Kidney (tissue), 14 donors: ENCODE results near the gene RAB33B. TPM values are rescaled to one million over a fixed set of nuclear protein-coding genes. Genes with fewer than 3 reads are reported as not detected.

ENCODE experiments used
- DNase-seq, 5 donors: peaks; one replicate each; pipeline ENCODE4 v3.0.0-alpha.2; 2013 to 2020
- FAIRE-seq: peaks from 2 replicates; lab custom pipeline; 2012; peaks lifted over from hg19 to GRCh38; lab: Jason Lieb, UNC
- H3K27ac ChIP-seq, 2 donors: one replicate each; pipeline ENCODE4 v1.7.0; 2013; ENCODE audit warnings: low read depth in 2 of 2, low read length in 2 of 2, inconsistent platforms in 1 of 2
- H3K27me3 ChIP-seq: one replicate; pipeline ENCODE4 v1.7.1; 2013; ENCODE audit warnings: low read length, inconsistent platforms; ENCODE audit not compliant: control insufficient read depth, insufficient read depth
- H3K36me3 ChIP-seq, 3 donors: one replicate each; pipeline versions ENCODE4 v1.7.0 to v1.7.1; 2013; ENCODE audit warnings: low read length in 3 of 3, control low read depth in 1 of 3, inconsistent platforms in 1 of 3; ENCODE audit not compliant: insufficient read depth in 3 of 3, control insufficient read depth in 2 of 3
- H3K4me1 ChIP-seq, 3 donors: one replicate each; pipeline versions ENCODE4 v1.7.0 to v1.7.1; 2013; ENCODE audit warnings: low read length in 3 of 3, inconsistent platforms in 1 of 3, low read depth in 1 of 3; ENCODE audit not compliant: control insufficient read depth in 2 of 3, insufficient read depth in 2 of 3
- H3K4me3 ChIP-seq, 3 donors: one replicate each; pipeline versions ENCODE4 v1.7.0 to v1.8.1; 2013; ENCODE audit warnings: low read length in 3 of 3, control low read depth in 1 of 3, inconsistent platforms in 1 of 3
- H3K9ac ChIP-seq, 3 donors: one replicate each; pipeline versions ENCODE4 v1.7.0 to v1.7.1; 2013; ENCODE audit warnings: low read length in 3 of 3, control low read depth in 1 of 3, inconsistent platforms in 1 of 3
- H3K9me3 ChIP-seq, 3 donors: one replicate each; pipeline versions ENCODE4 v1.7.0 to v1.7.1; 2013; ENCODE audit warnings: low read length in 3 of 3, control low read depth in 1 of 3, inconsistent platforms in 1 of 3; ENCODE audit not compliant: control insufficient read depth in 2 of 3, insufficient read depth in 1 of 3
- CTCF ChIP-seq: IDR thresholded peaks from 3 replicates; pipeline ENCODE4 v1.5.1; 2012; ENCODE audit warnings: mild to moderate bottlenecking, moderate library complexity, borderline replicate concordance; ENCODE audit not compliant: insufficient read depth; ENCODE audit errors: extremely low read depth
- intact Hi-C: fragments of 100-400 bp; cut with DNase I; formaldehyde crosslinking; loops from one replicate; pipeline ENCODE4 v1.11.1; 2022
- polyA plus RNA-seq: library from polyadenylated mRNA; stranded (reverse); fragments of 350-450 nt; fragmentation: Illumina TruSeq; extraction: RNeasy Lipid Tissue Mini Kit (QIAGEN cat#74804); gene quantifications from one replicate; pipeline ENCODE4 v1.2.3, GENCODE V29; 2014; ENCODE audit warnings: low read depth, low replicate concordance; ENCODE audit not compliant: insufficient read depth
- total RNA-seq: library from RNA; stranded (reverse); fragmentation: NEBNext Ultra II Directional; extraction: Animal tissue kit (Norgen Biotek cat#: 25700); gene quantifications from one replicate; pipeline ENCODE4 v1.2.1, GENCODE V29; 2021
- donor health status: control.
- donor health status: control.
- donor health status: control.
- donor health status: control.
- donor health status: control.
- donor health status: DM: yes; HTN: yes; CAD: no.
- donor health status: Normal renal cell carcinoma (clear cell type).

Gene RAB33B
- total and polyA plus RNA-seq, 2 donors from 2014 or later, result 2.5 to 9.8 TPM

- no peaks in the 10 kb centered on the region for H3K9me3 ChIP-seq
- intact Hi-C loops, result no loop called here
- H3K4me3 ChIP-seq, result no peak overlapping the region
- DNase-seq, result no peak
- no peaks in the 10 kb centered on the region for H3K36me3 ChIP-seq
- H3K27ac ChIP-seq, result no peak overlapping the region
- H3K9ac ChIP-seq, result no peak overlapping the region
- H3K4me1 ChIP-seq, result peaks cover 0 to 11% (median 8%) of the 10 kb centered on the region in 3 donors
- TF ChIP-seq CTCF, result no peak
- FAIRE-seq, result no peak
- no peaks in the 10 kb centered on the region for H3K27me3 ChIP-seq
Observed at GRCh38 chr4:139450586-139450985, 3.3 kb upstream of the RAB33B start.

GRCh38 chr4:139451997-139452396 lies 1.9 kb upstream of the RAB33B start:
- DNase-seq (no peak), FAIRE-seq (no peak)
- Histone ChIP-seq H3K9ac (no peak overlapping the region), H3K27ac (peak overlapping the region in 1 of 2 donors; percentile 28), H3K9me3 (no peaks in the 10 kb centered on the region), H3K36me3 (no peaks in the 10 kb centered on the region), H3K4me1 (peaks cover 0 to 15% (median 8%) of the 10 kb centered on the region in 3 donors), H3K4me3 (peak overlapping the region in 1 of 3 donors; percentile 88), H3K27me3 (no peaks in the 10 kb centered on the region)
- TF ChIP-seq CTCF, result no peak
- intact Hi-C loops, result no loop called here

DNA sequence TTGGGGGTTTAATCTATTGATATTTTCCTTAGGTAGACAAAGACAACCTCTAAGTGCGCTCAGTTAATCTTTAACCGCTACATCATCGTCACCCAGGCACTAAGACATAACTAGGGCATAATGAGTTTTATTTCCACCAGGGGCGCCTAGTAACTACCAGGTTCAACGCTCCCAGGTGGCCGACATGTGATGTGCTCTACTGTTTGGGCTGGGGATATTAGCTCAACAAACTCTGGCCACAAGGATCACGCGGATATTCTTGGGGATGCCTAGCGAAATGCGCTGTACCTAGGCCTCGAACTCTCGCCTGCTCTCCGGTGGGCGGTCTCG lies 915 bp upstream of the RAB33B start:
- H3K36me3 ChIP-seq, result no peaks in the 10 kb centered on the region
- H3K9ac ChIP-seq, result peak overlapping the region; percentile 82 to 96 (median 88)
- peaks cover 0 to 18% (median 8%) of the 10 kb centered on the region in 3 donors for H3K4me1 ChIP-seq
- no peaks in the 10 kb centered on the region for H3K27me3 ChIP-seq
- peak; percentile 20 for TF ChIP-seq CTCF
- DNase-seq (peak in 2 of 5 donors; percentile 84 to 88), FAIRE-seq (no peak)
- H3K27ac ChIP-seq, result peak overlapping the region; percentile 98 to 99
- peak overlapping the region; percentile 88 to 98 (median 98) for H3K4me3 ChIP-seq
- intact Hi-C loops, result no loop called here
- H3K9me3 ChIP-seq, result no peaks in the 10 kb centered on the region
